ENCODE data around the gene GRM8. TPM values are rescaled to one million over a fixed set of nuclear protein-coding genes. Genes with fewer than 3 reads are reported as not detected.

The GRM8 gene
- total and polyA plus RNA-seq, 9 of the 15 experiments (the other 6 are each of a cell fraction or from before 2014, with no cell fraction given), result 0.13 TPM; not detected in 7

- TF ChIP-seq RREB1 (CRISPR knock-in tag; IDR thresholded peaks at IDR 0.05) (no peak), MLX (CRISPR knock-in tag; conservative IDR thresholded peaks at IDR 0.05) (no peak), ARID3B (CRISPR knock-in tag; IDR thresholded peaks at IDR 0.05; ENCODE audit: borderline replicate concordance) (no peak), POU5F1 (IDR thresholded peaks at IDR 0.05; ENCODE audit: borderline replicate concordance, low read depth, low read length, partially characterized antibody) (no peak), CREB3L1 (IDR thresholded peaks at IDR 0.05; ENCODE audit: borderline replicate concordance, low read depth) (no peak), COPS2 (conservative IDR thresholded peaks at IDR 0.05) (no peak), SNIP1 (IDR thresholded peaks at IDR 0.05; ENCODE audit: low read depth) (no peak), CEBPB (tag; IDR thresholded peaks at IDR 0.05) (peak; percentile 49), RAD21 (CRISPR knock-in tag; conservative IDR thresholded peaks at IDR 0.05 in 1 of 2, IDR thresholded peaks at IDR 0.05 in 1 of 2) (no peak), ZNF76 (CRISPR knock-in tag; IDR thresholded peaks at IDR 0.05; ENCODE audit: borderline replicate concordance) (no peak), MCM2 (IDR thresholded peaks at IDR 0.05; ENCODE audit: low read depth) (no peak), HDAC8 (tag; IDR thresholded peaks at IDR 0.05) (no peak), ZNF444 (CRISPR knock-in tag; IDR thresholded peaks at IDR 0.05) (no peak), ZNF778 (CRISPR knock-in tag; IDR thresholded peaks at IDR 0.05) (no peak)
These were observed 553.8 kb downstream of the GRM8 start (continued) for GRCh38 chr7:126698909-126699308.

Data from K562 (cell line).